ENCODE results near the gene FNBP1. TPM values are rescaled to one million over a fixed set of nuclear protein-coding genes. Genes with fewer than 3 reads are reported as not detected.
A peak's percentile ranks its signal among the peaks of the same experiment; 100 is the strongest.

Gene FNBP1
- total and polyA plus RNA-seq, 2 experiments from 2014 or later = 26.6 to 28.8 TPM

DNA sequence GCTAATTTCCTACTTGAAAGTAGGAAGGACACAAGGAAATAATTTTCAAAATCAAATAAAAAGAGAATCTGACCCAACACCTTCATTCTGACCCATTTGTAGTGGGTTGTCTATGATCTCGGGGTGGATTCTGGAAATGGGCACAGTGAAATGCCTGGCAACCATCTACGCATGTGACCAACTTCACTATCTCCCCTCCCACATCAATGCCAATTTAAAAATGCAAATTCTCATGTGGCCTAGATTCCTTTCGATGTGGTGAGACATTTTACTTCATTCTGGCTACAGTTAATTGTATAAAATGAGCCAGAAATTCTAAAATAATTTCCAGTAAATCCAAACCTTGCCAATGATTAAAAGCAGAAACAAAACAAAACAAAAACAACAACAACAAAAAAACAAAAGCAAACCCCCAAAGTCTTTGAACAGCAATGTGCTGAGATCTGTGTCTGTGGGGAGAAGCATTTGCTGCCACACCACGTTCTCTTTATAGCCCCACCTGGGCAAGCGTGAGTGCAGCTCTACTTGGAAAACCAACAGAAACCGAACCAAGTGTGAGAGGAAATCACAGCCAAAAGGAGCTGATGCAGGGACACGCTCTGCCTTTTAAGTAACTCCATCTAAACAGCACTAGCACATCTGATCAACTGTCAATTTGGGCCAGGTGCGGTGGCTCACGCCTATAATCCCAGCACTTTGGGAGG, 148.7 kb downstream of the FNBP1 start (continued):
- TF ChIP-seq EZH2 (IDR thresholded peaks at IDR 0.05; ENCODE audit: low read depth, unreplicated experiment) = no peak
- TF ChIP-seq, protein P1, sequence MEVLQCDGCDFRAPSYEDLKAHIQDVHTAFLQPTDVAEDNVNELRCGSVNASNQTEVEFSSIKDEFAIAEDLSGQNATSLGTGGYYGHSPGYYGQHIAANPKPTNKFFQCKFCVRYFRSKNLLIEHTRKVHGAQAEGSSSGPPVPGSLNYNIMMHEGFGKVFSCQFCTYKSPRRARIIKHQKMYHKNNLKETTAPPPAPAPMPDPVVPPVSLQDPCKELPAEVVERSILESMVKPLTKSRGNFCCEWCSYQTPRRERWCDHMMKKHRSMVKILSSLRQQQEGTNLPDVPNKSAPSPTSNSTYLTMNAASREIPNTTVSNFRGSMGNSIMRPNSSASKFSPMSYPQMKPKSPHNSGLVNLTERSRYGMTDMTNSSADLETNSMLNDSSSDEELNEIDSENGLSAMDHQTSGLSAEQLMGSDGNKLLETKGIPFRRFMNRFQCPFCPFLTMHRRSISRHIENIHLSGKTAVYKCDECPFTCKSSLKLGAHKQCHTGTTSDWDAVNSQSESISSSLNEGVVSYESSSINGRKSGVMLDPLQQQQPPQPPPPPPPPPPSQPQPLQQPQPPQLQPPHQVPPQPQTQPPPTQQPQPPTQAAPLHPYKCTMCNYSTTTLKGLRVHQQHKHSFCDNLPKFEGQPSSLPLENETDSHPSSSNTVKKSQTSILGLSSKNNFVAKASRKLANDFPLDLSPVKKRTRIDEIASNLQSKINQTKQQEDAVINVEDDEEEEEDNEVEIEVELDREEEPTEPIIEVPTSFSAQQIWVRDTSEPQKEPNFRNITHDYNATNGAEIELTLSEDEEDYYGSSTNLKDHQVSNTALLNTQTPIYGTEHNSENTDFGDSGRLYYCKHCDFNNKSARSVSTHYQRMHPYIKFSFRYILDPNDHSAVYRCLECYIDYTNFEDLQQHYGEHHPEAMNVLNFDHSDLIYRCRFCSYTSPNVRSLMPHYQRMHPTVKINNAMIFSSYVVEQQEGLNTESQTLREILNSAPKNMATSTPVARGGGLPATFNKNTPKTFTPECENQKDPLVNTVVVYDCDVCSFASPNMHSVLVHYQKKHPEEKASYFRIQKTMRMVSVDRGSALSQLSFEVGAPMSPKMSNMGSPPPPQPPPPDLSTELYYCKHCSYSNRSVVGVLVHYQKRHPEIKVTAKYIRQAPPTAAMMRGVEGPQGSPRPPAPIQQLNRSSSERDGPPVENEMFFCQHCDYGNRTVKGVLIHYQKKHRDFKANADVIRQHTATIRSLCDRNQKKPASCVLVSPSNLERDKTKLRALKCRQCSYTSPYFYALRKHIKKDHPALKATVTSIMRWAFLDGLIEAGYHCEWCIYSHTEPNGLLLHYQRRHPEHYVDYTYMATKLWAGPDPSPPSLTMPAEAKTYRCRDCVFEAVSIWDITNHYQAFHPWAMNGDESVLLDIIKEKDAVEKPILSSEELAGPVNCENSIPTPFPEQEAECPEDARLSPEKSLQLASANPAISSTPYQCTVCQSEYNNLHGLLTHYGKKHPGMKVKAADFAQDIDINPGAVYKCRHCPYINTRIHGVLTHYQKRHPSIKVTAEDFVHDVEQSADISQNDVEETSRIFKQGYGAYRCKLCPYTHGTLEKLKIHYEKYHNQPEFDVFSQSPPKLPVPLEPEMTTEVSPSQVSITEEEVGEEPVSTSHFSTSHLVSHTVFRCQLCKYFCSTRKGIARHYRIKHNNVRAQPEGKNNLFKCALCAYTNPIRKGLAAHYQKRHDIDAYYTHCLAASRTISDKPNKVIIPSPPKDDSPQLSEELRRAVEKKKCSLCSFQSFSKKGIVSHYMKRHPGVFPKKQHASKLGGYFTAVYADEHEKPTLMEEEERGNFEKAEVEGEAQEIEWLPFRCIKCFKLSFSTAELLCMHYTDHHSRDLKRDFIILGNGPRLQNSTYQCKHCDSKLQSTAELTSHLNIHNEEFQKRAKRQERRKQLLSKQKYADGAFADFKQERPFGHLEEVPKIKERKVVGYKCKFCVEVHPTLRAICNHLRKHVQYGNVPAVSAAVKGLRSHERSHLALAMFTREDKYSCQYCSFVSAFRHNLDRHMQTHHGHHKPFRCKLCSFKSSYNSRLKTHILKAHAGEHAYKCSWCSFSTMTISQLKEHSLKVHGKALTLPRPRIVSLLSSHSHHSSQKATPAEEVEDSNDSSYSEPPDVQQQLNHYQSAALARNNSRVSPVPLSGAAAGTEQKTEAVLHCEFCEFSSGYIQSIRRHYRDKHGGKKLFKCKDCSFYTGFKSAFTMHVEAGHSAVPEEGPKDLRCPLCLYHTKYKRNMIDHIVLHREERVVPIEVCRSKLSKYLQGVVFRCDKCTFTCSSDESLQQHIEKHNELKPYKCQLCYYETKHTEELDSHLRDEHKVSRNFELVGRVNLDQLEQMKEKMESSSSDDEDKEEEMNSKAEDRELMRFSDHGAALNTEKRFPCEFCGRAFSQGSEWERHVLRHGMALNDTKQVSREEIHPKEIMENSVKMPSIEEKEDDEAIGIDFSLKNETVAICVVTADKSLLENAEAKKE (CRISPR knock-in tag; IDR thresholded peaks at IDR 0.05) = no peak

DNA sequence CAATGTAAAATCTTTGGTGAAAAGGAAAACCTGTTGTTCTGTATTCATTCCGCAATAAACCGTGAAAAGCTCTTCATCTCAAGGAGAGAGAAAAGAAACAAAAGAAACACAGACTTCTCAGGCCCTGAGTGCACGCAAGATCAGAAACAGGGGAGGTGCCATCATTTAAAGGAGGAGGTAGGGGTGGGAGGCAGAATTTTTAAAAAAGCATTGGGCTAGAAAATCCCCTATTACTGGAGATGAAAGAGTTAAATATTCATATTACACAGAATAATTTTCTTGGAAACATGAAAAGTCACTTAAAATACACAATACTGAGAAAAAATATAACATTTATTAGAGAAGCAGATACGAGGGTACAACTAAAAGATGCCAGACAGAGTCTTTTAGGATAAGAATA, 151.4 kb downstream of the FNBP1 start:
- Histone ChIP-seq H3K9me2 (ENCODE audit: insufficient read depth) (no peaks in the 10 kb centered on the region), H3K4me3 (no peak overlapping the region; the same call in 1 of the 2 replicates), H3K79me2 (replicated peaks; ENCODE audit: insufficient read depth) (no peaks in the 10 kb centered on the region), H3K27ac (ENCODE audit: low read depth) (peak overlapping the region; percentile 97; the same call in 1 of the 2 replicates), H4K20me1 (replicated peaks; ENCODE audit: insufficient read depth) (no peaks in the 10 kb centered on the region; the same call in 1 of the 2 replicates), H3F3A (replicated peaks; ENCODE audit: low read depth) (peaks cover 31% of the 10 kb centered on the region; the same call in 1 of the 2 replicates), H3K4me2 (no peak overlapping the region), H3K27me3 (ENCODE audit: insufficient read depth) (no peaks in the 10 kb centered on the region), H3K36me3 (ENCODE audit: insufficient read depth) (no peaks in the 10 kb centered on the region; the same call in 1 of the 2 replicates), H3K4me1 (ENCODE audit: insufficient read depth) (peaks cover 24% of the 10 kb centered on the region), H2AFZ (no peak overlapping the region)
- H3K4me3 Mint-ChIP-seq = no peak overlapping the region
- H3K9me3 Mint-ChIP-seq = no peaks in the 10 kb centered on the region
- H3K36me3 Mint-ChIP-seq (ENCODE audit: low read depth) = peaks cover 27% of the 10 kb centered on the region
- ATAC-seq (no peak), DNase-seq (ENCODE audit: low spot score) (no peak)
- H3K4me1 Mint-ChIP-seq = peaks cover 45% of the 10 kb centered on the region
- H3K27me3 Mint-ChIP-seq (ENCODE audit: insufficient read depth, low read depth, poor library complexity) = peaks cover 13% of the 10 kb centered on the region
- H3K27ac Mint-ChIP-seq = 0 out of 2 replicates have a peak overlapping the region, but pooled peaks have one; percentile 24
- no peak for TF ChIP-seq JUNB (IDR thresholded peaks at IDR 0.05; ENCODE audit: unreplicated experiment)
- TF ChIP-seq, protein P2, sequence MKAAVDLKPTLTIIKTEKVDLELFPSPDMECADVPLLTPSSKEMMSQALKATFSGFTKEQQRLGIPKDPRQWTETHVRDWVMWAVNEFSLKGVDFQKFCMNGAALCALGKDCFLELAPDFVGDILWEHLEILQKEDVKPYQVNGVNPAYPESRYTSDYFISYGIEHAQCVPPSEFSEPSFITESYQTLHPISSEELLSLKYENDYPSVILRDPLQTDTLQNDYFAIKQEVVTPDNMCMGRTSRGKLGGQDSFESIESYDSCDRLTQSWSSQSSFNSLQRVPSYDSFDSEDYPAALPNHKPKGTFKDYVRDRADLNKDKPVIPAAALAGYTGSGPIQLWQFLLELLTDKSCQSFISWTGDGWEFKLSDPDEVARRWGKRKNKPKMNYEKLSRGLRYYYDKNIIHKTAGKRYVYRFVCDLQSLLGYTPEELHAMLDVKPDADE (IDR thresholded peaks at IDR 0.05) = no peak
- TF ChIP-seq CTCF (conservative IDR thresholded peaks at IDR 0.05; ENCODE audit: low read depth in 2 of 2) = no peak
- TF ChIP-seq EZH2phosphoT487 (IDR thresholded peaks at IDR 0.05; ENCODE audit: unreplicated experiment) = no peak
